ENCODE measurements around the gene THAP3.

THAP3 gene

DNA sequence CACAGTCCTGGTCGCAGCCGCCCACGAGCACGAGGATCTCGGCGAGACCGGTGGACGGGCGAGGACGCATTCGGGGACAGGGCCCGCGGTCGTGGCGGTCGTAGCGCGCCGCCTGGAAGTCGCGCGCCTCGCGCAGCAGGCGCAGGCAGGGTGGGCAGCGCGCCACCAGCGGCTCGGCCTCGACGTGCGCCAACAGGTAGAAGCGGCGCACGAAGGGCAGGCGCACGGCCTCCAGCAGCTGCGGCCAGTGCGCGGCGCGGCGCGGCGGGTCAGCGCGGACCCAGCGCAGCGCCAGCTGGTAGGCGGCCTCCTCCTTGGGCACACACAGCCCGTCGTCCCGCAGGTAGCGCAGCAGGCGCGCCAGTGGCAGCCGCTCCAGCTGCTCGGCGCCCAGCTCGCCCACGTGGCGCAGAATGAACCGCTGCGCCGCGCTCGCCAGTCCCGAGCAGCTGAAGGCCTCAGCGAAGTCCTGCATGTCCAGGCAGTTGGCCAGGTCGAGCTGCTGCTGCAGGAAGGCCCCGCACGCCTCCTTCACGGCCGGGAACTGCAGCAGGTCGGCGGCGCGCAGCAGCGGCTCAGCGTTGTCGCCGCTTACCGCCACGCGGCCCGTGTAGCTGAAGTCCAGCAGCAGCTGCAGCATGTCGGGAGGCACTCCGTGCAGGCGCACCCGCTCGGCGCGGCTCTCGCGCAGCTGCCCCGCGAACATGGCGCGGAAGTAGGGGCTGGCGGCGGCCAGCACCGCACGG lies 22.6 kb upstream of the THAP3 start:
- no peak for DNase-seq (ENCODE audit: low read depth)
- TF ChIP-seq, protein P1, sequence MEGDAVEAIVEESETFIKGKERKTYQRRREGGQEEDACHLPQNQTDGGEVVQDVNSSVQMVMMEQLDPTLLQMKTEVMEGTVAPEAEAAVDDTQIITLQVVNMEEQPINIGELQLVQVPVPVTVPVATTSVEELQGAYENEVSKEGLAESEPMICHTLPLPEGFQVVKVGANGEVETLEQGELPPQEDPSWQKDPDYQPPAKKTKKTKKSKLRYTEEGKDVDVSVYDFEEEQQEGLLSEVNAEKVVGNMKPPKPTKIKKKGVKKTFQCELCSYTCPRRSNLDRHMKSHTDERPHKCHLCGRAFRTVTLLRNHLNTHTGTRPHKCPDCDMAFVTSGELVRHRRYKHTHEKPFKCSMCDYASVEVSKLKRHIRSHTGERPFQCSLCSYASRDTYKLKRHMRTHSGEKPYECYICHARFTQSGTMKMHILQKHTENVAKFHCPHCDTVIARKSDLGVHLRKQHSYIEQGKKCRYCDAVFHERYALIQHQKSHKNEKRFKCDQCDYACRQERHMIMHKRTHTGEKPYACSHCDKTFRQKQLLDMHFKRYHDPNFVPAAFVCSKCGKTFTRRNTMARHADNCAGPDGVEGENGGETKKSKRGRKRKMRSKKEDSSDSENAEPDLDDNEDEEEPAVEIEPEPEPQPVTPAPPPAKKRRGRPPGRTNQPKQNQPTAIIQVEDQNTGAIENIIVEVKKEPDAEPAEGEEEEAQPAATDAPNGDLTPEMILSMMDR (IDR thresholded peaks at IDR 0.05; ENCODE audit: control insufficient read depth, insufficient read depth, low read depth, low read length, missing control alignments), result no peak
- peak overlapping the region; percentile 96 for H3K4me3 ChIP-seq (ENCODE audit: control insufficient read depth, low read depth, low read length)

DNA sequence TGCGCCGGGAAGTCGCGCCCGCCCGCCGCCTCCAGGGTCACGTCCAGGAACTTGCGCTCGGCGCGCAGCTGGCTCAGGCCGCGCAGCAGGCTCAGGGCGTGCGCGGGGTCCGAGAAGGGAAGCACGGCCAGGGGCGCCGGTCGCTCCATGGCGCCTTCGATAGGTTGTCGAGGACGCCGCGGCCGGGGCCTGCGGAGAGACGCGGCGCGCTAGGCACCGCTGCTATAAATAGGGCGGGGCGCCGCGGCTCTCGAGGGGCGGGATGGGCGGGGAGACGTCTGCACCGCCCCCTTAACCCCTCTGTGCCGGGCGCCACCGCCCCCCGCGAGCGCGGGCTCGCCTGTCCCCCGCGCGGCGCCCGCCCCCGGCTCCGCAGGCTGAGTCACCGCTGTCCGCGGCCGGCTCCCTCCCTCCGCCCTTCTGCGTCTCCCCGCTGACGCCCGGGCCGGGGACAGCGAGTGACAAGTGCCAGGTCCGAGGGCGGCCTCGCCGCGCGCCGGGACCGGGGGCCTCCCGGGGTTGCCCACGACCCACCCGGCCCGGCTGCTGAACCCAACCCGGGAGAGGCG lies 21.9 kb upstream of the THAP3 start, which contains the start of gene KLHL21:
KLHL21 (minus strand) TSS at position 201 of the 569 bp plus-strand sequence; CDS start at position 149, 52 bp downstream.
- peak within 1 kb of the TSS; percentile 96 for H3K4me3 ChIP-seq (ENCODE audit: control insufficient read depth, low read depth, low read length)
- no peak for DNase-seq (ENCODE audit: low read depth)
- TF ChIP-seq, protein P1 (IDR thresholded peaks at IDR 0.05; ENCODE audit: control insufficient read depth, insufficient read depth, low read depth, low read length, missing control alignments), result no peak

DNA sequence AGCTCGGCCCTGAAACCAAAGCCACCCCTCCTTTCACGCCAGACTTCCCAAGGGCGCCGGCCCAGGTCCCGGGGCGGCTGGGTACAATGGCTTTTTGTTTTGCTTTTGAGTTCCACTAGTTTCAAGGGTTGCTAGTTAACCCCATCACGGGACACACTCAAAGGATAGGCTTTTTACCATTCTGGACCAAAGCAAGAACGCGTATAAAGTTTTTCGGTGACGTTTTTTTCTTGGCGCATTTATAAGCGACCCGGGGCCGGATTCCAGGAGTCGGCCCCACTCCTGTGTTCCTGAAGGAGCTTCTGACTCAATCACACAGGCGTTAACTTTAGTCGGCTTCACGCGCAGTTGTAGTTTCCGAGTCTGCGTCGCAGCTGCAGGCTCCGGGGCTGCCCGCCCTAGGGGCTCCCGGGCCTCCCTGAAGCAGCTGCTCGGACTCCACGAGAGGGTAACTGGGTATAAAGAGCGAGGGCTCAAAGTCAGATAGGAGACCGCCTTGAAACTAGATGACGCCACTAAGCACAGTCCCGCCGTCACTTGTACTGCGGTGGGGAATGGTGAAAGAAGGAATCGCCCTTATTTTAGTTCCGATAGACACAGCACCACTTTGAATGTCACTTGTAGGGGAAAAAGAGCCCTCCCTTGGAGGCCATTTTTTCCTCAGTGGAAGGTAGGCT lies 21.3 kb upstream of the THAP3 start:
- DNase-seq (ENCODE audit: low read depth), result no peak
- peak overlapping the region; percentile 27 for H3K4me3 ChIP-seq (ENCODE audit: control insufficient read depth, low read depth, low read length)
- TF ChIP-seq, protein P1 (IDR thresholded peaks at IDR 0.05; ENCODE audit: control insufficient read depth, insufficient read depth, low read depth, low read length, missing control alignments), result no peak

DNA sequence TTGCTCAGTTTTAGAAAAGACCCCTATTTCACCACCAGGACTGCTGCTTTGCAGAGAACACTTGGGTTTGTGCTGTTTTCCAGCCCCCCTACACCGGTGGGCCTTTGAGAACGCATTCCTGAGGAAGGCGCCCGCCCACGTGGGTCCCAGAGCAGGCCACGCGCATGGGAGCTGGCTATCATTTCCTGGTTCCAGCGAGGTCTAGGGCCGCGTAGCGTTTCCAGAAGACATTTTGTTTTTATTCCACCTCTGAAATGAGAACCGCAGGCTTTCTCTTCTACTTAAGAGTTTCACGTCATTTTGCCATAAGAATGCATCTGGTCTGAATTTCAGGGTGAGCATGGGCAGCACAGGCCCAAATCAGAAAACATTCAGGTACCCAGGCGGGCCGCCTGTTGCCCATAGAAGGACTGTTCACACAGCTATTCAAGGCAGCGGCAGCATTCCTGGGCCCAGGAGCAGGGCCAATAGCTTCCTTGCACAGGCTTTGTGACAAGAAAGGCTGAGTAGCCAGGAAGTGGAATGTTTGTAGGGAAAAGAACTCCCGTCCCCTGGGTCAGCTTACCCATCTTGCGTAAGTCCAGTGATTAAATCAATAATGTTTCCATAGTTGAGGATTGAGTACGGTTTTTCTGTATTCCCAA lies 20.6 kb upstream of the THAP3 start:
- no peak for DNase-seq (ENCODE audit: low read depth)
- H3K4me3 ChIP-seq (ENCODE audit: control insufficient read depth, low read depth, low read length), result peak overlapping the region; percentile 27
- TF ChIP-seq, protein P1 (IDR thresholded peaks at IDR 0.05; ENCODE audit: control insufficient read depth, insufficient read depth, low read depth, low read length, missing control alignments), result peak; percentile 4

DNA sequence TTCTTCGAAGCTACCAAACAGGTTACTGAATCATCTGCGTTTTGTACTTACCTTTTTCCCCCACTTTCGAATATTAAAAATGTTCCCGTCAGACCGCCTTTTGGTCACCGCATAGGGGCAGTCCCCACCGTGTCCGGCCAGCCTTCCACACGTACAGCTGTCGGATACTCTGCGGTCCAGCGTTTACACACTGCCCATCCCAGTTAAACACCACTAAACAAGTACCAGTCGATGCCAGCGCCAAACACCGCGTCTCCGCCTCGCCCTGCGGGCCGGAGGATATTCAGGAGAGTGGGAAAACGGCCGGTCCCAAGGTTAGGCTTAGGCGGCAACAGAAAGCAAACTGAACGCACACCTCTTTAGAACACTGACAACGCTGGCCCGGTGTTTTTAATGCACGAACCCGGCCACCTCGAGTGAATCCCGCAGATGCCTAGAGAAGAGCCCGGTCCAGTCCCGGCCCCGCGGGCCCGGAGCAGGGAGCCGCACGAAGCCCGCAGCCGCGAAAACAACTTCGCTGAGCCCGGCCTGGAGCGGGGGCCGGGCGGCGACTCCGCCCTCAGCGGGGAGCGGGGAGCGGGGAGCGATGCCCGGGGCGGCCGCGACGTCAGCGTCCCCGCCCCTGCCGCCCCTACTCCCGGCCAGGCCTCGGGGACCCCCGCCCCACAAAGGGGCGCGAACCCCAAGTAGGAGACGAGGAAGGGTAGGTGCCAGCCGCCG lies 11.9 kb upstream of the THAP3 start:
- no peak for DNase-seq (ENCODE audit: low read depth)
- TF ChIP-seq, protein P1 (IDR thresholded peaks at IDR 0.05; ENCODE audit: control insufficient read depth, insufficient read depth, low read depth, low read length, missing control alignments), result no peak

More for the DNA sequence above, 11.9 kb upstream of the THAP3 start:
- H3K4me3 ChIP-seq (ENCODE audit: control insufficient read depth, low read depth, low read length), result peak overlapping the region; percentile 75

Data from AG09309 (cell line).